HepG2 (cell line): ENCODE results near the gene ZNF384. TPM values are rescaled to one million over a fixed set of nuclear protein-coding genes. Genes with fewer than 3 reads are reported as not detected.

Source experiments
- CREB3 ChIP-seq: sonication (generic); formaldehyde crosslinking; IDR thresholded peaks from 2 replicates; pipeline ENCODE4 v1.5.0; 2020; ENCODE audit warnings: missing genetic modification reagents
- ELF3 ChIP-seq: IDR thresholded peaks from 2 replicates; pipeline ENCODE4 v1.6.1; 2016; ENCODE audit warnings: missing genetic modification reagents, missing compliant biosample characterization
- HINFP ChIP-seq: sonication (generic); formaldehyde crosslinking; IDR thresholded peaks from 2 replicates; pipeline ENCODE4 v1.4.0; 2020; ENCODE audit warnings: low read depth, mild to moderate bottlenecking, missing genetic modification reagents
- MED1 ChIP-seq: sonication (generic); formaldehyde crosslinking; IDR thresholded peaks from 2 replicates; pipeline ENCODE4 v1.4.0; 2020; ENCODE audit warnings: missing genetic modification reagents
- MYC ChIP-seq: sonication (generic); formaldehyde crosslinking; IDR thresholded peaks from 2 replicates; pipeline ENCODE4 v1.9.0; 2021; ENCODE audit warnings: missing genetic modification reagents, borderline replicate concordance
- PITX1 ChIP-seq: sonication (generic); formaldehyde crosslinking; IDR thresholded peaks from 2 replicates; pipeline ENCODE4 v1.5.1; 2020; ENCODE audit warnings: mild to moderate bottlenecking, missing genetic modification reagents
- SATB2 ChIP-seq: sonication (generic); formaldehyde crosslinking; IDR thresholded peaks from 2 replicates; pipeline ENCODE4 v1.5.0; 2020; ENCODE audit warnings: missing genetic modification reagents
- TAF1 ChIP-seq: sonication (generic); formaldehyde crosslinking; IDR thresholded peaks from 2 replicates; pipeline ENCODE4 v1.4.0; 2020; ENCODE audit warnings: missing genetic modification reagents
- WIZ ChIP-seq: sonication (generic); formaldehyde crosslinking; IDR thresholded peaks from 2 replicates; pipeline ENCODE4 v1.5.1; 2020; ENCODE audit warnings: mild to moderate bottlenecking, missing genetic modification reagents
- ZNF12 ChIP-seq: sonication (generic); formaldehyde crosslinking; IDR thresholded peaks from 2 replicates; pipeline ENCODE4 v1.5.0; 2020; ENCODE audit warnings: missing genetic modification reagents
- ZNF232 ChIP-seq: sonication (generic); formaldehyde crosslinking; IDR thresholded peaks from 2 replicates; pipeline ENCODE4 v1.4.0; 2020; ENCODE audit warnings: missing genetic modification reagents, borderline replicate concordance
- ZNF367 ChIP-seq: sonication (generic); formaldehyde crosslinking; IDR thresholded peaks from 2 replicates; pipeline ENCODE4 v1.4.0; 2020; ENCODE audit warnings: missing genetic modification reagents, borderline replicate concordance
- ZNF441 ChIP-seq: sonication (generic); formaldehyde crosslinking; IDR thresholded peaks from 2 replicates; pipeline ENCODE4 v1.7.0; 2021; ENCODE audit warnings: missing genetic modification reagents, borderline replicate concordance
- ZNF615 ChIP-seq: sonication (generic); formaldehyde crosslinking; IDR thresholded peaks from 2 replicates; pipeline ENCODE4 v1.5.0; 2020; ENCODE audit warnings: mild to moderate bottlenecking, missing genetic modification reagents, borderline replicate concordance
- ZNF670 ChIP-seq: sonication (generic); formaldehyde crosslinking; IDR thresholded peaks from 2 replicates; pipeline ENCODE4 v1.8.0; 2022; ENCODE audit warnings: mild to moderate bottlenecking, missing genetic modification reagents, borderline replicate concordance
- ZZZ3 ChIP-seq: sonication (generic); formaldehyde crosslinking; IDR thresholded peaks from 2 replicates; pipeline ENCODE4 v1.4.0; 2020; ENCODE audit warnings: missing genetic modification reagents, mild to moderate bottlenecking, borderline replicate concordance
- polyA plus RNA-seq, 8 experiments: library from polyadenylated mRNA; depleted of rRNA in 3 of 8; stranded (reverse) in 7 of 8; unstranded in 1 of 8; fragments of >200 nt; fragmentation: Illumina TruSeq in 4 of 8; extraction: Trizol in 4 of 8; gene quantifications; 2 replicates each; pipeline versions ENCODE4 v1.2.1 to v1.2.3, GENCODE V29; 2011 to 2016; ENCODE audit warnings: low read depth in 4 of 8, missing spikeins in 1 of 8, mixed read lengths in 1 of 8; ENCODE audit not compliant: insufficient read depth in 1 of 8
- total RNA-seq, 5 experiments: library from RNA; depleted of rRNA; stranded (reverse); fragments of >200 nt; fragmentation: Illumina TruSeq; extraction: Trizol; gene quantifications; 2 replicates each; pipeline ENCODE4 v1.2.3, GENCODE V29; 2016; ENCODE audit warnings: low read depth in 1 of 5
- TF ChIP-seq, protein P1 (sequence below): sonication (generic); formaldehyde crosslinking; IDR thresholded peaks from 2 replicates; pipeline ENCODE4 v1.8.0; 2022; ENCODE audit warnings: mild to moderate bottlenecking, missing genetic modification reagents, moderate library complexity
- TF ChIP-seq, protein P2 (sequence below): sonication (generic); formaldehyde crosslinking; IDR thresholded peaks from one replicate; pipeline ENCODE4 v1.5.1; 2020; ENCODE audit warnings: mild to moderate bottlenecking, missing genetic modification reagents; ENCODE audit errors: not compliant biosample characterization

ZNF384 gene
- total and polyA plus RNA-seq, 2 of the 13 experiments (the other 11 are each of a cell fraction or from before 2014, with no cell fraction given), result 23.6 to 55.3 TPM

DNA sequence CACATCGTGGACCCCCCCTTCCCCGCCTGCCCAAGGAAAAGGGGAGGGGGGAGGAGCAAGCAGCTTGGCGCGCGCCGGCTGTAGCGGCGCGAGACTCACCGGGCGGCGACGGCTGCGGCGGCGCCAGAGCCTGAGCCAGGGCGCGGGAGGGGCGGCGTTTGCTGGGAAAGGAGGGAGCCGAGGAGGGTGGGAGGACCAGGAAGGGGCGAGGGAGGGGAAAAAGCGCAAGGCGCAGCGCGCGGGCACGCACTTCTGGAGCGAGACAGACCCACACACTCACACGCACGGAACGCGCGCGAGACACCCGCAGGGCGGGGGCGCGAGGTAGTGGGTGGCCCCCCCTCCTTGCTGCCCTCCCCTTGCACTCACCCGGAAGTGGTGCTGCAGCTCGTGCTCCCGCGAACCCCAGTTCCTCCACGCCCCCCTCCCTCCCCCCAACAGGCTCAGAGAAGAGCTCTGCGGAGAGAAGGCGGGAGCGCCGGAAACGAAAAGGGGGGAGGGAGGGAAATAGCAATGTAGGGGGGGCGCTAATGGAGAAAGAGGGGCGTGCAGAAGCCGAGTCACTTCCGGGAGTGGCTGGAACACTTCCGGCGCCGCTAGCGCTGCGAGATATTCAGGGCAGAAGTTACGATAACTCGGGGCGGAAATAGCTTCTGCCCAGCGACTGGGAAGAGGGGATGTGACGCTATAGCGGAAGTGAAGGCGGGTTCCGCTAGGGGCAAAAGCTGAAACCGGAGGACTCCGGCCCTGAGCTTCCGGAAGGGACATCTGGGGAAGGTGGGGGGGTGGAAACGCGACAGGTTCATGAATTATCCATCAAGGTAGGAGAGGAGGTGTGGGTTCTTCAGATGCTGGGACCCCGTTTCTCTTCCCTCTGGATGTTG, at the start of gene ZNF384 (continued):
- 0 out of 2 replicates have a peak, but pooled peaks have one; percentile 11 for TF ChIP-seq ZNF232
- peak; percentile 74 for TF ChIP-seq MYC
- TF ChIP-seq, protein P1, sequence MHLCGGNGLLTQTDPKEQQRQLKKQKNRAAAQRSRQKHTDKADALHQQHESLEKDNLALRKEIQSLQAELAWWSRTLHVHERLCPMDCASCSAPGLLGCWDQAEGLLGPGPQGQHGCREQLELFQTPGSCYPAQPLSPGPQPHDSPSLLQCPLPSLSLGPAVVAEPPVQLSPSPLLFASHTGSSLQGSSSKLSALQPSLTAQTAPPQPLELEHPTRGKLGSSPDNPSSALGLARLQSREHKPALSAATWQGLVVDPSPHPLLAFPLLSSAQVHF (CRISPR knock-in tag), result no peak
- no peak for TF ChIP-seq ZNF441 (CRISPR knock-in tag)
- TF ChIP-seq WIZ (CRISPR knock-in tag), result no peak
- TF ChIP-seq, protein P2, sequence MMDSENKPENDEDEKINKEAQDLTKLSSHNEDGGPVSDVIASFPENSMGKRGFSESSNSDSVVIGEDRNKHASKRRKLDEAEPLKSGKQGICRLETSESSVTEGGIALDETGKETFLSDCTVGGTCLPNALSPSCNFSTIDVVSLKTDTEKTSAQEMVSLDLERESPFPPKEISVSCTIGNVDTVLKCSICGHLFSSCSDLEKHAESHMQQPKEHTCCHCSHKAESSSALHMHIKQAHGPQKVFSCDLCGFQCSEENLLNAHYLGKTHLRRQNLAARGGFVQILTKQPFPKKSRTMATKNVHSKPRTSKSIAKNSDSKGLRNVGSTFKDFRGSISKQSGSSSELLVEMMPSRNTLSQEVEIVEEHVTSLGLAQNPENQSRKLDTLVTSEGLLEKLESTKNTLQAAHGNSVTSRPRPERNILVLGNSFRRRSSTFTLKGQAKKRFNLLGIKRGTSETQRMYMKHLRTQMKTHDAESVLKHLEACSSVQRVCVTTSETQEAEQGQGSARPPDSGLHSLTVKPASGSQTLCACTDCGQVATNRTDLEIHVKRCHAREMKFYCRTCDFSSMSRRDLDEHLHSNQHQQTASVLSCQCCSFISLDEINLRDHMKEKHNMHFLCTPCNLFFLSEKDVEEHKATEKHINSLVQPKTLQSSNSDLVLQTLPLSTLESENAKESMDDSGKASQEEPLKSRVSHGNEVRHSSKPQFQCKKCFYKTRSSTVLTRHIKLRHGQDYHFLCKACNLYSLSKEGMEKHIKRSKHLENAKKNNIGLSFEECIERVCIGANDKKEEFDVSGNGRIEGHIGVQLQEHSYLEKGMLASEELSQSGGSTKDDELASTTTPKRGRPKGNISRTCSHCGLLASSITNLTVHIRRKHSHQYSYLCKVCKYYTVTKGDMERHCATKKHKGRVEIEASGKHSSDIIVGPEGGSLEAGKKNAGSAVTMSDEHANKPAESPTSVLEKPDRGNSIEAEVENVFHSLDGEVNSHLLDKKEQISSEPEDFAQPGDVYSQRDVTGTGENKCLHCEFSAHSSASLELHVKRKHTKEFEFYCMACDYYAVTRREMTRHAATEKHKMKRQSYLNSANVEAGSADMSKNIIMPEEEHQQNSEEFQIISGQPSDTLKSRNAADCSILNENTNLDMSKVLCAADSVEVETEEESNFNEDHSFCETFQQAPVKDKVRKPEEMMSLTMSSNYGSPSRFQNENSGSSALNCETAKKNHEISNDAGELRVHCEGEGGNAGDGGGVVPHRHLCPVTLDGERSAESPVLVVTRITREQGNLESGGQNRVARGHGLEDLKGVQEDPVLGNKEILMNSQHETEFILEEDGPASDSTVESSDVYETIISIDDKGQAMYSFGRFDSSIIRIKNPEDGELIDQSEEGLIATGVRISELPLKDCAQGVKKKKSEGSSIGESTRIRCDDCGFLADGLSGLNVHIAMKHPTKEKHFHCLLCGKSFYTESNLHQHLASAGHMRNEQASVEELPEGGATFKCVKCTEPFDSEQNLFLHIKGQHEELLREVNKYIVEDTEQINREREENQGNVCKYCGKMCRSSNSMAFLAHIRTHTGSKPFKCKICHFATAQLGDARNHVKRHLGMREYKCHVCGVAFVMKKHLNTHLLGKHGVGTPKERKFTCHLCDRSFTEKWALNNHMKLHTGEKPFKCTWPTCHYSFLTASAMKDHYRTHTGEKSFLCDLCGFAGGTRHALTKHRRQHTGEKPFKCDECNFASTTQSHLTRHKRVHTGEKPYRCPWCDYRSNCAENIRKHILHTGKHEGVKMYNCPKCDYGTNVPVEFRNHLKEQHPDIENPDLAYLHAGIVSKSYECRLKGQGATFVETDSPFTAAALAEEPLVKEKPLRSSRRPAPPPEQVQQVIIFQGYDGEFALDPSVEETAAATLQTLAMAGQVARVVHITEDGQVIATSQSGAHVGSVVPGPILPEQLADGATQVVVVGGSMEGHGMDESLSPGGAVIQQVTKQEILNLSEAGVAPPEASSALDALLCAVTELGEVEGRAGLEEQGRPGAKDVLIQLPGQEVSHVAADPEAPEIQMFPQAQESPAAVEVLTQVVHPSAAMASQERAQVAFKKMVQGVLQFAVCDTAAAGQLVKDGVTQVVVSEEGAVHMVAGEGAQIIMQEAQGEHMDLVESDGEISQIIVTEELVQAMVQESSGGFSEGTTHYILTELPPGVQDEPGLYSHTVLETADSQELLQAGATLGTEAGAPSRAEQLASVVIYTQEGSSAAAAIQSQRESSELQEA (CRISPR knock-in tag), result no peak
- TF ChIP-seq ZNF12 (CRISPR knock-in tag), result no peak
- peak; percentile 40; the same call in 1 of the 2 replicates for TF ChIP-seq PITX1 (CRISPR knock-in tag)
- peak; percentile 84 for TF ChIP-seq ELF3 (CRISPR knock-in tag)
- no peak; the same call in 1 of the 2 replicates for TF ChIP-seq HINFP (CRISPR knock-in tag)
- no peak; the same call in 1 of the 2 replicates for TF ChIP-seq ZZZ3 (CRISPR knock-in tag)
- peak; percentile 30 for TF ChIP-seq MED1 (CRISPR knock-in tag)
- no peak for TF ChIP-seq SATB2 (CRISPR knock-in tag)
- no peak for TF ChIP-seq CREB3 (CRISPR knock-in tag)
- TF ChIP-seq TAF1, result peak; percentile 20; the same call in 1 of the 2 replicates
- TF ChIP-seq ZNF367 (CRISPR knock-in tag), result no peak
- no peak for TF ChIP-seq ZNF615 (CRISPR knock-in tag)
- TF ChIP-seq ZNF670 (CRISPR knock-in tag), result no peak; the same call in 1 of the 2 replicates
